Body of pancreas (tissue), 4 donors: ENCODE measurements around the gene CCDC60. TPM values are rescaled to one million over a fixed set of nuclear protein-coding genes. Genes with fewer than 3 reads are reported as not detected.
"Not testable (repeated sequence)": the region's sequence is repeated elsewhere in the genome, so short reads cannot be mapped to it uniquely, and the experiment has no call there.

Source experiments
- ATAC-seq: fragments of 150-250 bp; one replicate; pipeline ENCODE4 v1.9.1; 2016
- DNase-seq, 4 donors: peaks; one replicate each; pipeline ENCODE4 v3.0.0-alpha.2; 2019
- H3K27ac ChIP-seq, 4 donors: fragments of 200-600 bp; sonication (generic); 1 replicate in 3 of 4; 2 replicates in 1 of 4; pipeline versions ENCODE4 v1.5.1 to v1.6.1; 2016 to 2019; ENCODE audit warnings: mild to moderate bottlenecking in 1 of 4, mixed read lengths in 1 of 4, moderate library complexity in 1 of 4
- H3K27me3 ChIP-seq, 2 donors: fragments of 200-600 bp; sonication (generic); one replicate each; pipeline ENCODE4 v1.6.0; 2016; ENCODE audit warnings: mild to moderate bottlenecking in 1 of 2
- H3K36me3 ChIP-seq, 2 donors: fragments of 200-600 bp; sonication (generic); replicated peaks in 1 of 2; 2 replicates each; pipeline ENCODE4 v1.5.1; 2016; ENCODE audit warnings: low read depth in 2 of 2; ENCODE audit not compliant: insufficient read depth in 1 of 2
- H3K4me1 ChIP-seq: fragments of 200-600 bp; sonication (generic); one replicate; pipeline ENCODE4 v1.6.0; 2016
- H3K4me3 ChIP-seq, 2 donors: fragments of 200-600 bp; sonication (generic); 1 replicate in 1 of 2; 2 replicates in 1 of 2; pipeline ENCODE4 v1.5.1; 2016 to 2019
- H3K9me3 ChIP-seq, 3 donors: fragments of 200-600 bp; sonication (generic); 1 replicate in 2 of 3; 2 replicates in 1 of 3; pipeline ENCODE4 v1.5.1; 2016
- CTCF ChIP-seq, 7 experiments: fragments of 450-650 bp in 4 of 7; fragments of 200-600 bp in 3 of 7; sonication (generic) in 3 of 7; IDR thresholded peaks; one replicate each; pipeline ENCODE4 v1.5.1; 2016 to 2019; ENCODE audit warnings: antibody characterized with exemption in 7 of 7
- POLR2A ChIP-seq, 3 donors: fragments of 450-650 bp; IDR thresholded peaks; one replicate each; pipeline ENCODE4 v1.6.1; 2016; ENCODE audit warnings: antibody characterized with exemption in 3 of 3, mild to moderate bottlenecking in 2 of 3
- WGBS, 2 donors: methylation state at CpG; one replicate each; pipeline ENCODE4 v1.1.5; 2017; 5-methylcytosine and 5-hydroxymethylcytosine counted together
- intact Hi-C: fragments of 100-400 bp; cut with DNase I; formaldehyde crosslinking; loops from one replicate; pipeline ENCODE4 v1.15.1; 2023
- total RNA-seq, 2 donors: library from RNA; depleted of rRNA; stranded (reverse); fragments of >200 nt; gene quantifications; one replicate each; pipeline ENCODE4 v1.1.0, GENCODE V29; 2016

CCDC60 gene
- total RNA-seq, 2 donors from 2014 or later: not detected

- H3K4me1 ChIP-seq: no peaks in the 10 kb centered on the region
- ATAC-seq: no peak
These were observed 7.5 kb downstream of the CCDC60 start for GRCh38 chr12:119341988-119342387.

GRCh38 chr12:119343130-119343529 is 8.6 kb downstream of the CCDC60 start:
- H3K27ac ChIP-seq: no peak overlapping the region
- TF ChIP-seq CTCF (IDR thresholded peaks at IDR 0.05) (no peak), POLR2A (IDR thresholded peaks at IDR 0.05) (no peak)
- DNase-seq (no peak), ATAC-seq (no peak)
- intact Hi-C loops: no loop called here
- no peak overlapping the region for H3K4me3 ChIP-seq
- H3K9me3 ChIP-seq: no peaks in the 10 kb centered on the region
- no peaks in the 10 kb centered on the region for H3K4me1 ChIP-seq
- no peaks in the 10 kb centered on the region for H3K27me3 ChIP-seq
- WGBS, 2 donors: 74 to 85% methylated on average over 7 of the region's 7 CpGs
- no peaks in the 10 kb centered on the region for H3K36me3 ChIP-seq

More at GRCh38 chr12:119341988-119342387, 7.5 kb downstream of the CCDC60 start:
- 77 to 83% methylated on average over 2 of the region's 2 CpGs for WGBS, 2 donors
- no peak for TF ChIP-seq POLR2A (IDR thresholded peaks at IDR 0.05)
- TF ChIP-seq CTCF (IDR thresholded peaks at IDR 0.05): no peak
- Histone ChIP-seq H3K9me3 (no peaks in the 10 kb centered on the region), H3K27me3 (no peaks in the 10 kb centered on the region), H3K27ac (no peak overlapping the region), H3K36me3 (no peaks in the 10 kb centered on the region), H3K4me3 (no peak overlapping the region)
- DNase-seq: no peak
- intact Hi-C loops: no loop called here

- no peak overlapping the region for H3K4me3 ChIP-seq
- H3K27ac ChIP-seq: no peak overlapping the region
- DNase-seq (no peak), ATAC-seq (no peak)
- no peaks in the 10 kb centered on the region for H3K27me3 ChIP-seq
- no peaks in the 10 kb centered on the region for H3K36me3 ChIP-seq
- H3K4me1 ChIP-seq: no peaks in the 10 kb centered on the region
- 12 to 21% methylated on average over 4 of the region's 4 CpGs for WGBS, 2 donors
- intact Hi-C loops: no loop called here
- no peaks in the 10 kb centered on the region for H3K9me3 ChIP-seq
- TF ChIP-seq CTCF (IDR thresholded peaks at IDR 0.05) (no peak), POLR2A (IDR thresholded peaks at IDR 0.05) (no peak)
These were observed 19.6 kb downstream of the CCDC60 start for GRCh38 chr12:119354172-119354571.

- H3K27me3 ChIP-seq, H3K4me1 ChIP-seq, H3K4me3 ChIP-seq, H3K9me3 ChIP-seq, H3K36me3 ChIP-seq, intact Hi-C loops, ATAC-seq, H3K27ac ChIP-seq, DNase-seq: not testable (repeated sequence)
- WGBS, 2 donors: 92% methylated on average over 13 of the region's 33 CpGs; no CpG with 5 or more reads in 1 of the 2 donors
These were observed 25.8 kb downstream of the CCDC60 start for GRCh38 chr12:119360366-119360765.

- H3K9me3 ChIP-seq: no peaks in the 10 kb centered on the region
- no peak for ATAC-seq
- WGBS, 2 donors: 81% methylated on average over 4 of the region's 4 CpGs
- no peak for DNase-seq
- TF ChIP-seq CTCF (IDR thresholded peaks at IDR 0.05) (no peak), POLR2A (IDR thresholded peaks at IDR 0.05) (no peak)
- H3K4me3 ChIP-seq: no peak overlapping the region
- H3K27me3 ChIP-seq: no peaks in the 10 kb centered on the region
- H3K4me1 ChIP-seq: no peaks in the 10 kb centered on the region
- H3K36me3 ChIP-seq: no peaks in the 10 kb centered on the region
- H3K27ac ChIP-seq: no peak overlapping the region
- intact Hi-C loops: no loop called here
These were observed 28.5 kb downstream of the CCDC60 start for GRCh38 chr12:119363037-119363436.
